Activated naive CD8-positive, alpha-beta T cell treated with anti-CD3 and anti-CD28 coated beads, Interleukin-2, amount 10 ng/mL, durations not matched to agents 7 days and 5 days (primary cell): ENCODE data around the gene DZANK1. TPM values are rescaled to one million over a fixed set of nuclear protein-coding genes. Genes with fewer than 3 reads are reported as not detected.
"Not testable (repeated sequence)": the region's sequence is repeated elsewhere in the genome, so short reads cannot be mapped to it uniquely, and the experiment has no call there.

Experiments used
- ATAC-seq: fragments of 150-1000 bp; cut with Tn5 transposase; one replicate; pipeline ENCODE4 v1.10.0; 2021; ENCODE audit warnings: low read depth, moderate library complexity
- POLR2A ChIA-PET: fragments of 350-600 bp; sonication (Branson Sonifier 250); formaldehyde crosslinking; loops from one replicate; lab custom pipeline; 2021; ENCODE audit warnings: antibody characterized with exemption; lab: Charles Lee
- DNase-seq: peaks from one replicate; pipeline ENCODE4 v3.0.0; 2021
- H3K27ac Mint-ChIP-seq: one replicate; pipeline ENCODE4 v1.8.0; 2022; ENCODE audit warnings: mild to moderate bottlenecking, mixed read lengths
- H3K27me3 Mint-ChIP-seq: one replicate; pipeline ENCODE4 v1.8.0; 2022; ENCODE audit warnings: mild to moderate bottlenecking, moderate library complexity, mixed read lengths
- H3K36me3 Mint-ChIP-seq: one replicate; pipeline ENCODE4 v1.8.0; 2021; ENCODE audit warnings: mild to moderate bottlenecking, mixed read lengths
- H3K4me1 Mint-ChIP-seq: one replicate; pipeline ENCODE4 v1.8.0; 2021; ENCODE audit warnings: mixed read lengths
- H3K4me3 Mint-ChIP-seq: one replicate; pipeline ENCODE4 v1.8.0; 2022; ENCODE audit warnings: mild to moderate bottlenecking, moderate library complexity, mixed read lengths
- H3K9me3 Mint-ChIP-seq: one replicate; pipeline ENCODE4 v1.8.0; 2021; ENCODE audit warnings: mixed read lengths
- total RNA-seq, 2 experiments: library from RNA; stranded (reverse); gene quantifications; one replicate each; pipeline ENCODE4 v1.2.3, GENCODE V29; 2021

Gene DZANK1
- total RNA-seq, 2 experiments from 2014 or later = 1.8 to 2.2 TPM

DNA sequence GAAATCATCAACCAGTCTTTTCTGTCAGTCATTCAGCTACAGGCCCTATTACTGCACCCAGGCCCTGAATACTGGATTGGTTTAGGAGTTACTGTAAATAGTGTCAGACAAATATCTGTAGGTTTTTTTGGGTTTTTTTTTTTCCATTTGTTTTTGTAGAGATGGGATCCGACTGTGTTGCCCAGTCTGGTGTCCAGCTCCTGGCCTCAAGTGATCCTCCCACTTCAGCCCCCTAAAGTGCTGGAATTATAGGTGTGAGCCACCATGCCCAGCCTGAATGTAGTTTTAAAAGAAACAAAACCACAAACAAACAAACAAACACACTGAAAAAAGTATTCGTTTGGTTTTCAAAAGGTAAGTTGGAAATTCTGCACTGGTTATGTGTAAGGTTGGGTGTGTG is 39.6 kb downstream of the DZANK1 start:
- H3K27me3 Mint-ChIP-seq = no peaks in the 10 kb centered on the region
- H3K9me3 Mint-ChIP-seq = no peaks in the 10 kb centered on the region
- ATAC-seq (no peak), DNase-seq (no peak)
- no peak overlapping the region for H3K27ac Mint-ChIP-seq
- no peaks in the 10 kb centered on the region for H3K36me3 Mint-ChIP-seq
- POLR2A ChIA-PET = no interaction called here
- no peak overlapping the region for H3K4me3 Mint-ChIP-seq
- H3K4me1 Mint-ChIP-seq = no peaks in the 10 kb centered on the region

DNA sequence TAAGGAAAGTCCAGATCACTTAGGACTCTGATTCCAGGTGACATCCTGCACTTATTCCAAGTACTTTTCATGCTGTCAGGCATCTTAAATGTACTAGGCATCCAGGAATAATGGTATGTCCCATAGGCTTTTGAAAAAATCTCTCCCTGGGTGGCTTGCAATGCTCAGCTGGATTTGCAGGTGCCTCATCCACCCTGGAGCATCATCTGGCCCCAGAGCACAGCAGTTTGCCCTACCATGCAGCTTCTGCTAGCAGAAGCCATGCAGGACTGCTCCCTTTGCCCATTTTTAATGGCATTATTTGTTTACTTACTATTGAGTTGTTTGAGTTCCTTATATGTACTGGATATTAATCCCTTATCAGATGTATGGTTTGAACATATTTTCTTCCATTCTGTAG is 45.2 kb downstream of the DZANK1 start:
- no peak for DNase-seq
- no peak overlapping the region for H3K4me3 Mint-ChIP-seq
- H3K36me3 Mint-ChIP-seq = no peaks in the 10 kb centered on the region
- no peaks in the 10 kb centered on the region for H3K27me3 Mint-ChIP-seq
- no peaks in the 10 kb centered on the region for H3K9me3 Mint-ChIP-seq
- H3K4me1 Mint-ChIP-seq = no peaks in the 10 kb centered on the region
- no peak overlapping the region for H3K27ac Mint-ChIP-seq
- POLR2A ChIA-PET = no interaction called here
- ATAC-seq = no peak

DNA sequence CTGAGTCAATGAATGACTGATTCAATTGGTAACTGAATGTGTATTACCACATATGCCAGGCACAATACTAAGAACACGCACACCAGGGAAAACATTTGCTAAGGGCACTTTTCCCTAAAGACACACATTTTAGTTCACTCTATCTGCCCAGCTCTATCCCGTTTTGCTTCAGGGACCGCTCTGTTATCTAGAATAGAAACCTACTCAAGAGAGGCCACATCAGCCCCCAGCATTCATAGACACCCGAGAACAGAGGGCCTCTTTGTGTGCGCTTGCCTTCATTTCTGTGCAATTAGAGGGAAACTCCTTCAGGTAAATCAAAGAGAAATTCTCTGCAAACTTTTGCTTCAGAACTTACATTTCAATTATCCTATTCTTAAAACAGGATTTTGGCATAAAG is 50.3 kb downstream of the DZANK1 start:
- ATAC-seq (no peak), DNase-seq (no peak)
- H3K36me3 Mint-ChIP-seq = no peaks in the 10 kb centered on the region
- peaks cover 3% of the 10 kb centered on the region for H3K4me1 Mint-ChIP-seq
- no peaks in the 10 kb centered on the region for H3K27me3 Mint-ChIP-seq
- no peak overlapping the region for H3K27ac Mint-ChIP-seq
- POLR2A ChIA-PET = no interaction called here
- H3K9me3 Mint-ChIP-seq = no peaks in the 10 kb centered on the region
- no peak overlapping the region for H3K4me3 Mint-ChIP-seq

DNA sequence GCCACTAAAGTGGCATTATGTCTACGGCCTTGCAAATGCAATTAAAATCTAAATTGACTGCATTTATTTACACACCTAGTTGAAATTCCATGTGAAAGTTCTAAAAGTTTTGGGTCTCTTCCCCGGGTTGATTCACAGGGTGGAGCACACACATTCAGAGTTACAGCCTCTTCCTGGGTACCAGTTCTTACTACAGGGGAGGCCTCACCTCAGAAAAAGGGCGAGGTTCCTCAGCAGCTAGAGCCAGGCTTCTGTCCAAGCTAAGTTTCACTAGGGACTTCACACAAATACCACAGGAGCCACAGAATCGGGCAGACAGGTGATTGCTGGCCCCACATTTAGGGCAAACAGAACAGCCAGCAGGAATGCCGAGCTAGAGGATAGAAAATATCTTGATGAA is 52.7 kb downstream of the DZANK1 start:
- H3K4me3 Mint-ChIP-seq = no peak overlapping the region
- H3K4me1 Mint-ChIP-seq = peaks cover 3% of the 10 kb centered on the region
- POLR2A ChIA-PET = no interaction called here
- no peaks in the 10 kb centered on the region for H3K36me3 Mint-ChIP-seq
- no peak for ATAC-seq
- no peak for DNase-seq
- H3K27me3 Mint-ChIP-seq = no peaks in the 10 kb centered on the region
- H3K27ac Mint-ChIP-seq = no peak overlapping the region
- H3K9me3 Mint-ChIP-seq = no peaks in the 10 kb centered on the region

DNA sequence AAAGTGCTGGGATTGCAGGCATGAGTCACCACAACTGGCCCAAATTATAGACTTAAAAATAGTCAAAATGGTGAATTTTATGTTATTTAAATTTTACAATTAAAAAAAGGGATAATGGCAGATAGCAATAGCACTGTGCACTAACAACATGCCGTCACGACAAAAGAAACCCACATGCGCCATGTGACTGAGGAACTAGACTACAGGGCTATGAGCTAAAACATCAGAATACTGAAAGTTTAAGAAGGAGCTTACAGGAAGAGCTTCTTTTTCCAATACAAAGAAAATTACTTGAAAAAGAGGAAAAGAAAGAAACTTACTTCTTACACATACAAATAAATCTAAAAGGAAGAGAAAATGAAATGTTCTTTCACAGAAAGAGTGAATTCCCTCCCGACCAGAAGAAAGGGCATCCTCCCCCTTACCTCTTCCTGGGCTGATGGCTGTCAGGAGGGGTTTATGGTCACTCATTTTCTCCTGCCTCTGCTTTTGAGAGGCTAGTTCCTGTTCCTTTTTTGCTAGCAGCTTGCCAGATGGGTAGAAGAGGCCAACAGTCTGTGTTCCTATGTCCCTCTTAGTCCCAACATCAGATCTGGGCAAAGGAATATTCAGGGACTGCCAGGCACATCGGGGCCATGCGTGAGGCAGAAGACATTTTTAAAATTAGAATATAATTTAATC is 54.5 kb downstream of the DZANK1 start:
- Mint-ChIP-seq H3K9me3 (no peaks in the 10 kb centered on the region), H3K4me1 (peaks cover 3% of the 10 kb centered on the region), H3K27me3 (no peaks in the 10 kb centered on the region), H3K36me3 (no peaks in the 10 kb centered on the region), H3K4me3 (no peak overlapping the region), H3K27ac (no peak overlapping the region)
- ATAC-seq = no peak
- no peak for DNase-seq
- POLR2A ChIA-PET = no interaction called here

DNA sequence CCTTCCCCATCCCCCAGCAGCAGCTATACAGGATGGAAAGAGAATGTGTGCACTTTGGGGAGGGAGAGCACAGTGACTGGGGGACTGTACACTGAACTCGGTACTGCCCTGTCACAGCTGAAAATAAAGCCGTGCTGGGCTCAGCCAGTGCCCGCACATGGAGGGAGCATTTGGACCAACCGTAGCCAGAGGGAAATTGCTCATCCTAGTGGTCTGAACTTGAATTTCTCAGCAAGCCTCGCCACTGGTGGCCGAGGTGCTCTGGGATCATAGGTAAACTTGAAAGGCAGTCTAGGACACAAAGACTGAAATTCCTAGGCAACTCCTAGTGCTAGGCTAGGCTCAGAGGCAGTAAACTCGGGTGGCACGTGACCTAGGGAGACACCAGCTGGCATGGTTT is 61.0 kb downstream of the DZANK1 start:
- H3K36me3 Mint-ChIP-seq = peaks cover 4% of the 10 kb centered on the region
- no peak for DNase-seq
- H3K4me1 Mint-ChIP-seq = peaks cover 7% of the 10 kb centered on the region
- POLR2A ChIA-PET = no interaction called here
- no peak for ATAC-seq
- H3K4me3 Mint-ChIP-seq = no peak overlapping the region
- H3K27me3 Mint-ChIP-seq = no peaks in the 10 kb centered on the region
- peaks cover 1% of the 10 kb centered on the region for H3K9me3 Mint-ChIP-seq
- H3K27ac Mint-ChIP-seq = no peak overlapping the region

DNA sequence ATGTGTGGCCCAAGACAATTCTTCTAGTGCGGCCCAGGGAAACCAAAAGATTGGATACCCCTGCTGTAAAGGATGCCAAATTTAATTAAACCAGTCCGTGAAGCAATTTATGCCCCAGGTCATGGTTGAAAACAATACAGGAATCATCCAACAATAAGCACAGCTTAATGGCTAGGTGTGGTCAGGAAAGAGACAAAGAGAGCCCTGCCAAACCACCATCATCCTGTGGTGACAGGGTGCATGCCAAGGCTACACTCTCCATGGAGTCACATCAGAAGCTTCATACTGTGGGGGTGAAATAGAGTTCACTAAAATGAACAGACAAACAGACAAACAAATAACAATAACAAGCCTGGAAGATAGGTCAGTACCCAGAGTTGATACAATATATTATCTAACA is 62.7 kb downstream of the DZANK1 start:
- H3K9me3 Mint-ChIP-seq = peaks cover 1% of the 10 kb centered on the region
- H3K4me1 Mint-ChIP-seq = peaks cover 7% of the 10 kb centered on the region
- DNase-seq (no peak), ATAC-seq (peak; percentile 70)
- H3K27ac Mint-ChIP-seq = peak overlapping the region; percentile 27
- no peaks in the 10 kb centered on the region for H3K27me3 Mint-ChIP-seq
- no peak overlapping the region for H3K4me3 Mint-ChIP-seq
- POLR2A ChIA-PET = interaction anchor here (0.7 kb wide), 1 partner anchor 63 kb away, joined by 4 read pairs; the partner anchor contains the start of gene DZANK1
- H3K36me3 Mint-ChIP-seq = peaks cover 4% of the 10 kb centered on the region

DNA sequence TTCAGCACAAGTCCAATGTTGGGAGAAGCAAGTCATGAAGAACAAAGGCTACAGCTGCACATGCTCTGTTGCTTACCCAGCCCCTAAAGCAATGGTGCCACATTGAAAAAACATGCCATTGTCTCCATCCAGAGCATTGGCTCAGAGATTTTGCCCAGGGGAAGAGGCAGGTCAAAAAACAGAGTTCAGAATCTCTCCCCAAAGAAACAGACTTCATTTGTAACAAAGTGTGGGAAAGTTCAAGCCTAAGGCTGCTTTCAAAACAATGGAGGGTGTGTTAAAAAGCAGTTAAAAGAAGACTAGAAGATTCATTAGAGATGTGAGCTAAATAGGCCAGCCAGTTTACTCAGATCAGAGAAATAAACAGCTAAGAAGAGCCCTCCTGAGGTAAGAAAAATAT is 63.6 kb downstream of the DZANK1 start:
- Mint-ChIP-seq H3K27me3 (no peaks in the 10 kb centered on the region), H3K4me3 (no peak overlapping the region), H3K36me3 (peaks cover 4% of the 10 kb centered on the region), H3K4me1 (peaks cover 7% of the 10 kb centered on the region), H3K27ac (no peak overlapping the region), H3K9me3 (peaks cover 1% of the 10 kb centered on the region)
- ATAC-seq = no peak
- POLR2A ChIA-PET = no interaction called here
- DNase-seq = no peak

DNA sequence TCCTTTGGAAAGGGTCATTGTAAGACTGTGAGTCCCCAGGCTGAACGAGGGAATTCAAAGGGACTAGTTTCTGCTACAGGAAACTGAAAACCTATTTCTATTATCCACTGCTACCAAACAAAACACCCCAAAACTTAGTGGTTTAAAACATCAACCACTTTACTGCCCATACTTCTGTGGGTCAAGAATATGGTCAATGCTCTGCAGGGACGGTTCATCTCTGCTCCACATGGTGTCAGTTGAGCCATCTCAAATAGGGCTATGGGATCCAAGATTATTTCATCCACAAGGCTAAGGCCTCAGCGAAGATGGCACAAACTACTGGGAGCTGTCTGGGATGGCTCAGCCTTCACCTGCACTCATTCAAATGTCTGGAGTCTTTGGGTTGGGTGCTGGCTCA is 65.5 kb downstream of the DZANK1 start:
- POLR2A ChIA-PET = no interaction called here
- H3K4me1 Mint-ChIP-seq = peaks cover 7% of the 10 kb centered on the region
- no peak for ATAC-seq
- DNase-seq = no peak
- peaks cover 1% of the 10 kb centered on the region for H3K9me3 Mint-ChIP-seq
- H3K4me3 Mint-ChIP-seq = no peak overlapping the region
- H3K36me3 Mint-ChIP-seq = peaks cover 4% of the 10 kb centered on the region
- H3K27me3 Mint-ChIP-seq = no peaks in the 10 kb centered on the region
- no peak overlapping the region for H3K27ac Mint-ChIP-seq

DNA sequence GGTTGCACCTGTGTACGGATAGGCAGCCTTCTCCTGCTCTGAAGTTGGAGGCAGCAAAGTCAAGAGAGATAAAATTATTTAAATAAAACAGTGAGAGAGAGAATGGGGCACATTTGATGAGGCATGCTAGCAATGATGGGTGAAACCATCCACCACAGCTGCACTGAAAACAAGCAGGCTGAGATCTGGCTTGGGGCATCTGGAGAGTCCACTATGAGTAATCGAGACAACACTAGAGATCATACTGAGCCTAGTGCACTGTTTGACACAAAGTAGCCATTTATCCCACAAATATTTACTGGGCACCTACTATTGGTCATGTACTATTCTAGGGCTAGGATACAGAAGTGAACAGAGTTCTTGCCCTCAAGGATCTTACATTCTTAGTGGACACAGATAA is 66.4 kb downstream of the DZANK1 start:
- Mint-ChIP-seq H3K4me1 (peaks cover 7% of the 10 kb centered on the region), H3K27me3 (no peaks in the 10 kb centered on the region), H3K27ac (no peak overlapping the region), H3K36me3 (peaks cover 4% of the 10 kb centered on the region), H3K4me3 (no peak overlapping the region), H3K9me3 (peaks cover 1% of the 10 kb centered on the region)
- POLR2A ChIA-PET = no interaction called here
- DNase-seq = no peak
- ATAC-seq = no peak

DNA sequence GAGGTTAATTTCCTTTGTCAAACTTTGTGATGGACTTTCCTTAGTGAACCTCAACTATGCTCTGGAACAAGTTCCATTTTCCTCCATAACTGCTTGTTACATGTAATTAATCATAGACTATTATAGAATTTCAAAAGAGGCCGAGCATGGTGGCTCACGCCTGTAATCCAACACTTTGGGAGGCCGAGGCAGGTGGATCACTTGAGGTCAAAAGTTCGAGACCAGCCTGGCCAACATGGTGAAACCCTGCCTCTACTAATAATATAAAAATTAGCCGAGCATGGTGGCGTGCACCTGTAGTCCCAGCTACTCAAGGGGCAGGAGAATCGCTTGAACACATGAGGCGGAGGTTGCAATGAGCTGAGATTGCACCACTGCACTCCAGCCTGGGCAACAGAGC is 68.1 kb downstream of the DZANK1 start:
- DNase-seq, POLR2A ChIA-PET, H3K4me1 Mint-ChIP-seq, ATAC-seq, H3K9me3 Mint-ChIP-seq, H3K4me3 Mint-ChIP-seq, H3K36me3 Mint-ChIP-seq, H3K27me3 Mint-ChIP-seq, H3K27ac Mint-ChIP-seq: not testable (repeated sequence)

DNA sequence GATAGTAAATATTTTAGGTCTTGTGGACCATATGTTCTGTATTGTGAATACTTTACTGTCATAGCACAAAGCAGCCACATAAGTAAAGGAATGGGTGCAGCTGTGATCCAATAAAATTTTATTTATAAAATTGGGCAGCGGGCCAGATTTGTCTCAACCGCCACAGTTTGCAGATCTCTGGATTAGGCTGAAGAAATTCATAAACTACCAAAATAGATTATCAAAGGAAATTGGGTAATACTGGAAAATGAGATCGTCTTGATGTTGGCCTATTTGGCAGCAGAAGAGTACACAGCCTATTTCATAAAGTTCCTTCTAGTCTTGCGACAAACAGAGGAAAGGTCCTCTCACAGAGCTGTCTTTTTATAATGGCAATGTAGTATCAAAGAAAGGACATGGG is 69.8 kb downstream of the DZANK1 start:
- no peak for DNase-seq
- no peaks in the 10 kb centered on the region for H3K4me1 Mint-ChIP-seq
- ATAC-seq = no peak
- H3K9me3 Mint-ChIP-seq = no peaks in the 10 kb centered on the region
- peaks cover under 1% of the 10 kb centered on the region for H3K36me3 Mint-ChIP-seq
- H3K27ac Mint-ChIP-seq = no peak overlapping the region
- no peak overlapping the region for H3K4me3 Mint-ChIP-seq
- POLR2A ChIA-PET = no interaction called here
- H3K27me3 Mint-ChIP-seq = no peaks in the 10 kb centered on the region

DNA sequence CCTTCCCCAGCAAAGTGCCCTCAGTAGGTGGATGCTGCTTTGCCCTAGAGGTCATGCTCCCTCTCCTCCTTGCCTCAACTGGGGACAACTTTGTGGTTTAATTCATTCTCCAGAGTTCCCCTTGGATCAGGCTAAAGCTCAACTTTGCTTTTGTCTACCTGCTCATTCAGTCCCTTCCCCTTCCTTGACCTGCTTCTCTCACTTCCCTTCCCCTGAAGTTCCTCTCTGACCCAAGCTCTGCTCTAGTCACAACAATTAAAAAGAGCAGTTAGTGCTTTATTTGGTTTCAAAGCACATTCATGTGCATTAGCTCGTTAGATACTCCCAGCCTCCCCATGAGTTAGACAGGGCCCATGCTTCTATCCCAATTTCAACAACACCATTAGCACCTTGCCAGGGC is 71.3 kb downstream of the DZANK1 start:
- ATAC-seq = no peak
- H3K27ac Mint-ChIP-seq = peak overlapping the region; percentile 37

DNA sequence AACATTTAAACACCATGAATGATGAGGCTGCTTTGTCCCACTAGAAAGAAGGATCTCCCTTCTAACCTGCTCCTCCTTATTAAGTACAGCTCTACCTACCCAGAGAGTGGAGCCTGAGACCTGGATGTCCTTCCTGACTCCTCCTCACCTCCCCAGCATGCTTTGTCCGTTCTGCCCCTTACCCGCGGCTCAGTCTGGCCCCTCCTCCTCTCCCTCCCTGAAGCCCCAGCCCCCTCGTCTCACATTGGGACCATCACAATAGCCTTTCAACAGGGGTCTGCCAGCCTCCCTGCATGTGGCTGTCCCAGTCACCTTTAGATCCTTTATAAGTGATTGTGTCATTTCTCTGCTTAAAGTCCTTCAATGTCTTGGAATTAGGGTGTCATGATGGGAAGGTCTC is 72.5 kb downstream of the DZANK1 start:
- POLR2A ChIA-PET = no interaction called here
- H3K4me1 Mint-ChIP-seq = no peaks in the 10 kb centered on the region
- ATAC-seq (no peak), DNase-seq (no peak)
- H3K36me3 Mint-ChIP-seq = no peaks in the 10 kb centered on the region
- no peak overlapping the region for H3K4me3 Mint-ChIP-seq
- H3K9me3 Mint-ChIP-seq = no peaks in the 10 kb centered on the region
- no peak overlapping the region for H3K27ac Mint-ChIP-seq
- H3K27me3 Mint-ChIP-seq = no peaks in the 10 kb centered on the region

More for the DNA sequence above, 71.3 kb downstream of the DZANK1 start:
- H3K9me3 Mint-ChIP-seq = no peaks in the 10 kb centered on the region
- no peak for DNase-seq
- no peaks in the 10 kb centered on the region for H3K36me3 Mint-ChIP-seq
- no peak overlapping the region for H3K4me3 Mint-ChIP-seq
- no peaks in the 10 kb centered on the region for H3K4me1 Mint-ChIP-seq
- POLR2A ChIA-PET = no interaction called here
- no peaks in the 10 kb centered on the region for H3K27me3 Mint-ChIP-seq
